ENCODE results near the gene ENOX1.

- no peak for TF ChIP-seq POLR2AphosphoS5 (IDR thresholded peaks at IDR 0.05; ENCODE audit: borderline replicate concordance, low read depth, low read length)
- no peak for TF ChIP-seq EZH2 (IDR thresholded peaks at IDR 0.05)
- TF ChIP-seq FOXP2 (optimal IDR thresholded peaks at IDR 0.05; ENCODE audit: control extremely low read depth, extremely low read length, insufficient read depth) = no peak
Observed at GRCh38 chr13:43478902-43479301, 307.9 kb downstream of the ENOX1 start.

Data from SK-N-MC (cell line).